Measurements from ENCODE around the gene HDAC10.

Gene HDAC10

GRCh38 chr22:50203288-50203687, 47.8 kb downstream of the HDAC10 start:
- H3K36me3 ChIP-seq (replicated peaks) = peaks cover 14% of the 10 kb centered on the region
- H3K27ac ChIP-seq = no peak overlapping the region
- in situ Hi-C loops (cut with HindIII; ENCODE audit: low pct_ligation_motif_present, low sequenced_read_pairs) = no loop called here
- TF ChIP-seq, protein P1, sequence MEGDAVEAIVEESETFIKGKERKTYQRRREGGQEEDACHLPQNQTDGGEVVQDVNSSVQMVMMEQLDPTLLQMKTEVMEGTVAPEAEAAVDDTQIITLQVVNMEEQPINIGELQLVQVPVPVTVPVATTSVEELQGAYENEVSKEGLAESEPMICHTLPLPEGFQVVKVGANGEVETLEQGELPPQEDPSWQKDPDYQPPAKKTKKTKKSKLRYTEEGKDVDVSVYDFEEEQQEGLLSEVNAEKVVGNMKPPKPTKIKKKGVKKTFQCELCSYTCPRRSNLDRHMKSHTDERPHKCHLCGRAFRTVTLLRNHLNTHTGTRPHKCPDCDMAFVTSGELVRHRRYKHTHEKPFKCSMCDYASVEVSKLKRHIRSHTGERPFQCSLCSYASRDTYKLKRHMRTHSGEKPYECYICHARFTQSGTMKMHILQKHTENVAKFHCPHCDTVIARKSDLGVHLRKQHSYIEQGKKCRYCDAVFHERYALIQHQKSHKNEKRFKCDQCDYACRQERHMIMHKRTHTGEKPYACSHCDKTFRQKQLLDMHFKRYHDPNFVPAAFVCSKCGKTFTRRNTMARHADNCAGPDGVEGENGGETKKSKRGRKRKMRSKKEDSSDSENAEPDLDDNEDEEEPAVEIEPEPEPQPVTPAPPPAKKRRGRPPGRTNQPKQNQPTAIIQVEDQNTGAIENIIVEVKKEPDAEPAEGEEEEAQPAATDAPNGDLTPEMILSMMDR (IDR thresholded peaks at IDR 0.05; ENCODE audit: low read depth, low read length, missing control alignments) = no peak
- no peak overlapping the region for H3K4me3 ChIP-seq (ENCODE audit: low read depth, low read length)
- no peaks in the 10 kb centered on the region for H3K27me3 ChIP-seq (replicated peaks)
- no peak for DNase-seq

DNA sequence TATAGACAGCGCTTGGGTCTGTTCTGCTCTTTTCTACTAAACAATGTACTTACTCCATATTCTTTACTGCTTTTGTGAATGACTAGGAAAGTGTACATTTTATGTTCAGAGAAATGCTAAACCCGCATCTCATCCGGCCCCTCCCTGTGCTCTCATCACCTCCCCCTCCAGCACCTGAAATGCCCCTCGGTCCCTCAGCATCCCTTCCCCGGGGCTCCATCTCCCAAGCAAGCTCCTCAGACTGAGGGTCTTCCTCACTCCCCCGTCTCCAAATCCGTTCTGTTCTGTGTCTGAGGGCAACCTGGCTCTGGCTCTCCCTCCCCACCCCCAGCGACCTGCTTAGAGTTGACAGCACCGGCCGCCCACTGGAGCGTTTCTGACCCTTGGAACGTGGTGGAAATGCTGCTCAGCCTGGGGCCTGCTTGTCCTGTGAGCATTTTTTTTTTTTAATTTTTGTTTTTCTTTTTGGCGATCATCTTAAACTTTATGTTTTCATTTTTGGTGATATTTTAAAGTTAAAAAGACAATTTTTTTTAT, 48.9 kb downstream of the HDAC10 start:
- Histone ChIP-seq H3K4me3 (ENCODE audit: low read depth, low read length) (peak overlapping the region; percentile 66), H3K36me3 (replicated peaks) (peaks cover 20% of the 10 kb centered on the region), H3K27ac (no peak overlapping the region), H3K27me3 (replicated peaks) (no peaks in the 10 kb centered on the region)
- no peak for DNase-seq
- TF ChIP-seq, protein P1 (IDR thresholded peaks at IDR 0.05; ENCODE audit: low read depth, low read length, missing control alignments) = no peak
- in situ Hi-C loops (cut with HindIII; ENCODE audit: low pct_ligation_motif_present, low sequenced_read_pairs) = no loop called here

- Histone ChIP-seq H3K36me3 (replicated peaks) (peaks cover 17% of the 10 kb centered on the region), H3K27me3 (replicated peaks) (no peaks in the 10 kb centered on the region), H3K4me3 (ENCODE audit: low read depth, low read length) (peak overlapping the region; percentile 66), H3K27ac (no peak overlapping the region)
- TF ChIP-seq, protein P1 (IDR thresholded peaks at IDR 0.05; ENCODE audit: low read depth, low read length, missing control alignments) = no peak
- in situ Hi-C loops (cut with HindIII; ENCODE audit: low pct_ligation_motif_present, low sequenced_read_pairs) = no loop called here
- DNase-seq = no peak
Observed at GRCh38 chr22:50201191-50202129, 49.6 kb downstream of the HDAC10 start.

DNA sequence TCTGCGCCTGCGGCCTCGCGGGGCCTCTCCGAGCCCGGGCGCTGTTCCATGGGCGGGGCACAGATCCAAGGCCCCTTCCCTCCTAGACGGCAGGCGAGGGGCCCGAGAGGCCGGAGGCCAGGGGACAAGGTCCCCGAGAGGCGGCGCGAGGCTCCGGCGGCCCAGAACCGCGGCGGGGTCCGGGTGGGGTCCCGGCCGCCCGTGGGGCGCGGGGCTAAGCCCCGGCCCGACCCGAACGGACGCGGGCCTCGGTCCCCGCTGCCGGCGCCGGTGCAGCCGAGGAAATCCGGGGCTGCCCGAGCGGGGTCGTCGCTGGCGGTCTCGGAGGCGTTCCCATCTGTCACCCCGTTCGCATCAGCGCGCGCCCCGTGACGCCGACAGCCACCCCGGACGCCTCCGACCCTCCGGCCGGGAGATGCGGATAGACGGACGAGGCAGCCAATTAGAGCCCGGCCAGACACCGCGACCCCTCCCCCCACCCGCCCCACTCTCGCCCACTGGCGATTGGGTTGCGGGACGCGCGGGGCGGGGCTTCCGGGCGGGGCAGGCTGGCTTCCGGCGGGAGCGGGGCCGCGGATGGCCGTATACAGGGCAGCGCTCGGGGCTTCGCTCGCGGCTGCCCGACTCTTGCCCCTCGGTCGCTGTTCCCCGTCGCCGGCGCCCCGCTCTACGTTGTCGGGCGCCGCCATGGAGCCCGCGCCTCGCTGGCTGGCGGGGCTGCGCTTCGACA, 50.4 kb downstream of the HDAC10 start, which contains the start of gene SELENOO:
SELENOO (plus strand) TSS at position 551 of the 730 bp plus-strand sequence; CDS start at position 577, 26 bp downstream.
- TF ChIP-seq, protein P1 (IDR thresholded peaks at IDR 0.05; ENCODE audit: low read depth, low read length, missing control alignments) = no peak
- Histone ChIP-seq H3K27ac (peak within 1 kb of the TSS; percentile 69), H3K27me3 (replicated peaks) (no peaks in the 10 kb centered on the region), H3K36me3 (replicated peaks) (peaks cover 24% of the 10 kb centered on the region), H3K4me3 (ENCODE audit: low read depth, low read length) (peak within 1 kb of the TSS; percentile 66)
- in situ Hi-C loops (cut with HindIII; ENCODE audit: low pct_ligation_motif_present, low sequenced_read_pairs) = no loop called here
- peak; percentile 77 for DNase-seq

- TF ChIP-seq, protein P1 (IDR thresholded peaks at IDR 0.05; ENCODE audit: low read depth, low read length, missing control alignments) = no peak
- in situ Hi-C loops (cut with HindIII; ENCODE audit: low pct_ligation_motif_present, low sequenced_read_pairs) = no loop called here
- Histone ChIP-seq H3K27ac (peak overlapping the region; percentile 69), H3K4me3 (ENCODE audit: low read depth, low read length) (peak overlapping the region; percentile 61), H3K36me3 (replicated peaks) (peaks cover 27% of the 10 kb centered on the region), H3K27me3 (replicated peaks) (no peaks in the 10 kb centered on the region)
- DNase-seq = no peak
Observed at GRCh38 chr22:50199829-50200460, 51.1 kb downstream of the HDAC10 start.
